Inflammatory macrophage treated with lipopolysaccharide for 1 hour (primary cell): ENCODE data around the gene HOXA13.
A peak's percentile ranks its signal among the peaks of the same experiment; 100 is the strongest.

Experiments
- DNase-seq, 2 donors: peaks; one replicate each; pipeline ENCODE4 v3.0.0-alpha.2; 2020 to 2022

The HOXA13 gene

GRCh38 chr7:27205325-27206280 is 5.7 kb upstream of the HOXA13 start:
- no peak for DNase-seq

- DNase-seq = no peak
Observed at GRCh38 chr7:27204851-27205322, 5.0 kb upstream of the HOXA13 start.

GRCh38 chr7:27203964-27204594 is 4.2 kb upstream of the HOXA13 start:
- no peak for DNase-seq

GRCh38 chr7:27203365-27203953 is 3.6 kb upstream of the HOXA13 start:
- DNase-seq = no peak

GRCh38 chr7:27202862-27203134 is 2.9 kb upstream of the HOXA13 start:
- no peak for DNase-seq

- DNase-seq = no peak
Observed at GRCh38 chr7:27202018-27202861, 2.3 kb upstream of the HOXA13 start.

GRCh38 chr7:27201580-27202017 is 1.7 kb upstream of the HOXA13 start:
- no peak for DNase-seq

- peak; percentile 53 to 55 for DNase-seq
Observed at GRCh38 chr7:27200761-27201579, 1.1 kb upstream of the HOXA13 start.

GRCh38 chr7:27198871-27199801 is 755 bp downstream of the HOXA13 start:
- DNase-seq = no peak

GRCh38 chr7:27198138-27198841 is 1.6 kb downstream of the HOXA13 start:
- DNase-seq = no peak

GRCh38 chr7:27197137-27198042 is 2.5 kb downstream of the HOXA13 start:
- no peak for DNase-seq

GRCh38 chr7:27196287-27196767 is 3.6 kb downstream of the HOXA13 start:
- DNase-seq = peak; percentile 55 to 94

- DNase-seq = no peak
Observed at GRCh38 chr7:27194686-27195379, 5.1 kb downstream of the HOXA13 start.

- DNase-seq = no peak
Observed at GRCh38 chr7:27194002-27194352, 5.9 kb downstream of the HOXA13 start.

- DNase-seq = no peak
Observed at GRCh38 chr7:27193335-27194001, 6.4 kb downstream of the HOXA13 start.

GRCh38 chr7:27192546-27193334 is 7.2 kb downstream of the HOXA13 start:
- peak; percentile 52 to 66 for DNase-seq
